ENCODE measurements around the gene TSPAN33.
A peak's percentile ranks its signal among the peaks of the same experiment; 100 is the strongest.

Gene TSPAN33

GRCh38 chr7:129144834-129145668, 544 bp downstream of the TSPAN33 start (continued):
- TF ChIP-seq REPIN1 (tag by site-specific recombination; IDR thresholded peaks at IDR 0.05; ENCODE audit: low read depth) (no peak), ZIC2 (tag by site-specific recombination; IDR thresholded peaks at IDR 0.05) (peak; percentile 72), ZNF660 (tag by site-specific recombination; IDR thresholded peaks at IDR 0.05) (0 out of 2 replicates have a peak, but pooled peaks have one; percentile 8), ZNF423 (tag by site-specific recombination; IDR thresholded peaks at IDR 0.05) (peak; percentile 20; the same call in 1 of the 2 replicates), ZBTB26 (tag by site-specific recombination; optimal IDR thresholded peaks at IDR 0.05) (no peak), ZNF76 (tag by site-specific recombination; IDR thresholded peaks at IDR 0.05; ENCODE audit: borderline replicate concordance, low read depth) (0 out of 2 replicates have a peak, but pooled peaks have one; percentile 41), YY2 (tag by site-specific recombination; IDR thresholded peaks at IDR 0.05) (no peak), ZNF335 (tag by site-specific recombination; conservative IDR thresholded peaks at IDR 0.05) (peak; percentile 47), ZNF398 (tag by site-specific recombination; IDR thresholded peaks at IDR 0.05) (0 out of 2 replicates have a peak, but pooled peaks have one; percentile 34), ZBTB8A (tag by site-specific recombination; IDR thresholded peaks at IDR 0.05) (peak; percentile 59; the same call in 1 of the 2 replicates), ZNF302 (tag by site-specific recombination; IDR thresholded peaks at IDR 0.05; ENCODE audit: low read depth) (no peak), TCF7L2 (IDR thresholded peaks at IDR 0.05; ENCODE audit: borderline replicate concordance, low read depth, low read length) (no peak), GLI2 (tag by site-specific recombination; IDR thresholded peaks at IDR 0.05; ENCODE audit: borderline replicate concordance, low read depth) (no peak), GLIS2 (tag by site-specific recombination; IDR thresholded peaks at IDR 0.05) (peak; percentile 91), GFI1B (tag by site-specific recombination; IDR thresholded peaks at IDR 0.05) (no peak; the same call in 1 of the 2 replicates), CTCF (tag by site-specific recombination; IDR thresholded peaks at IDR 0.05) (peak; percentile 89), ZNF155 (tag by site-specific recombination; IDR thresholded peaks at IDR 0.05) (no peak), ZNF24 (tag by site-specific recombination; IDR thresholded peaks at IDR 0.05) (no peak), AEBP2 (tag by site-specific recombination; IDR thresholded peaks at IDR 0.05; ENCODE audit: borderline replicate concordance) (no peak), ZFP69B (tag by site-specific recombination; IDR thresholded peaks at IDR 0.05) (no peak), ZNF214 (tag by site-specific recombination; IDR thresholded peaks at IDR 0.05; ENCODE audit: borderline replicate concordance) (no peak), ZNF26 (tag by site-specific recombination; IDR thresholded peaks at IDR 0.05) (no peak), ZBTB7A (tag by site-specific recombination; IDR thresholded peaks at IDR 0.05; ENCODE audit: low read depth) (peak; percentile 70; the same call in 1 of the 2 replicates), ZSCAN16 (tag by site-specific recombination; IDR thresholded peaks at IDR 0.05) (no peak), ZNF621 (tag by site-specific recombination; IDR thresholded peaks at IDR 0.05) (no peak), ZNF112 (tag by site-specific recombination; IDR thresholded peaks at IDR 0.05) (no peak), GLI4 (tag by site-specific recombination; IDR thresholded peaks at IDR 0.05) (no peak), ZNF529 (tag by site-specific recombination; IDR thresholded peaks at IDR 0.05; ENCODE audit: insufficient replicate concordance) (no peak)

Data from HEK293 (cell line).